Body of pancreas (tissue), 4 donors: ENCODE results near the gene MED13L.

Experiments
- POLR2A ChIP-seq, 3 donors: fragments of 450-650 bp; IDR thresholded peaks; one replicate each; pipeline ENCODE4 v1.6.1; 2016; ENCODE audit warnings: antibody characterized with exemption in 3 of 3, mild to moderate bottlenecking in 2 of 3
- TF ChIP-seq, protein P1 (sequence below), 7 experiments: fragments of 450-650 bp in 4 of 7; fragments of 200-600 bp in 3 of 7; sonication (generic) in 3 of 7; IDR thresholded peaks; one replicate each; pipeline ENCODE4 v1.5.1; 2016 to 2019; ENCODE audit warnings: antibody characterized with exemption in 7 of 7

- TF ChIP-seq, protein P1, sequence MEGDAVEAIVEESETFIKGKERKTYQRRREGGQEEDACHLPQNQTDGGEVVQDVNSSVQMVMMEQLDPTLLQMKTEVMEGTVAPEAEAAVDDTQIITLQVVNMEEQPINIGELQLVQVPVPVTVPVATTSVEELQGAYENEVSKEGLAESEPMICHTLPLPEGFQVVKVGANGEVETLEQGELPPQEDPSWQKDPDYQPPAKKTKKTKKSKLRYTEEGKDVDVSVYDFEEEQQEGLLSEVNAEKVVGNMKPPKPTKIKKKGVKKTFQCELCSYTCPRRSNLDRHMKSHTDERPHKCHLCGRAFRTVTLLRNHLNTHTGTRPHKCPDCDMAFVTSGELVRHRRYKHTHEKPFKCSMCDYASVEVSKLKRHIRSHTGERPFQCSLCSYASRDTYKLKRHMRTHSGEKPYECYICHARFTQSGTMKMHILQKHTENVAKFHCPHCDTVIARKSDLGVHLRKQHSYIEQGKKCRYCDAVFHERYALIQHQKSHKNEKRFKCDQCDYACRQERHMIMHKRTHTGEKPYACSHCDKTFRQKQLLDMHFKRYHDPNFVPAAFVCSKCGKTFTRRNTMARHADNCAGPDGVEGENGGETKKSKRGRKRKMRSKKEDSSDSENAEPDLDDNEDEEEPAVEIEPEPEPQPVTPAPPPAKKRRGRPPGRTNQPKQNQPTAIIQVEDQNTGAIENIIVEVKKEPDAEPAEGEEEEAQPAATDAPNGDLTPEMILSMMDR (IDR thresholded peaks at IDR 0.05) = no peak
- TF ChIP-seq POLR2A (IDR thresholded peaks at IDR 0.05) = no peak
Measured at GRCh38 chr12:116189692-116190091, 87.8 kb downstream of the MED13L start.
